ENCODE data around the gene SLC6A13. TPM values are rescaled to one million over a fixed set of nuclear protein-coding genes. Genes with fewer than 3 reads are reported as not detected.
"Not testable (repeated sequence)": the region's sequence is repeated elsewhere in the genome, so short reads cannot be mapped to it uniquely, and the experiment has no call there.

Gene SLC6A13
- total RNA-seq, 1 donor from 2014 or later, result 0.17 TPM

GRCh38 chr12:232731-233614 is 29.7 kb downstream of the SLC6A13 start:
- no peak for DNase-seq

- DNase-seq, result no peak
Measured at GRCh38 chr12:230925-231671, 31.5 kb downstream of the SLC6A13 start.

GRCh38 chr12:229441-230191 is 33.0 kb downstream of the SLC6A13 start:
- no peak for DNase-seq

GRCh38 chr12:228846-229200 is 33.8 kb downstream of the SLC6A13 start:
- DNase-seq, result no peak

GRCh38 chr12:227923-228845 is 34.5 kb downstream of the SLC6A13 start:
- DNase-seq, result no peak

GRCh38 chr12:227286-227915 is 35.2 kb downstream of the SLC6A13 start:
- DNase-seq, result no peak

- DNase-seq, result no peak
Measured at GRCh38 chr12:226401-226800, 36.2 kb downstream of the SLC6A13 start.

GRCh38 chr12:225012-225411 is 37.6 kb downstream of the SLC6A13 start:
- DNase-seq, result no peak

- DNase-seq, result no peak
Measured at GRCh38 chr12:224330-224729, 38.3 kb downstream of the SLC6A13 start.

- no peak for DNase-seq
Measured at GRCh38 chr12:223841-224240, 38.8 kb downstream of the SLC6A13 start.

- no peak for DNase-seq
Measured at GRCh38 chr12:221736-222135, 40.9 kb downstream of the SLC6A13 start.

- DNase-seq, result no peak
Measured at GRCh38 chr12:220946-221550, 41.6 kb downstream of the SLC6A13 start.

- no peak for DNase-seq
Measured at GRCh38 chr12:220491-220890, 42.1 kb downstream of the SLC6A13 start.

- DNase-seq, result peak; percentile 60
Measured at GRCh38 chr12:219891-220352, 42.7 kb downstream of the SLC6A13 start.

- no peak for DNase-seq
Measured at GRCh38 chr12:218728-219590, 43.7 kb downstream of the SLC6A13 start.

- DNase-seq, result no peak
Measured at GRCh38 chr12:218221-218620, 44.4 kb downstream of the SLC6A13 start.

- DNase-seq, result not testable (repeated sequence)
Measured at GRCh38 chr12:217029-217428, 45.6 kb downstream of the SLC6A13 start.

GRCh38 chr12:215116-215515 is 47.5 kb downstream of the SLC6A13 start:
- DNase-seq, result no peak

GRCh38 chr12:214003-214741 is 48.5 kb downstream of the SLC6A13 start, which contains the start of gene SLC6A12:
SLC6A12 (minus strand) TSS chr12:214157; CDS start chr12:209986, 4,171 bp downstream.
- DNase-seq, result no peak

Data from dermis blood vessel endothelial cell (primary cell).